H9 (cell line): ENCODE results near the gene RFC4. TPM values are rescaled to one million over a fixed set of nuclear protein-coding genes. Genes with fewer than 3 reads are reported as not detected.
"Not testable (repeated sequence)": the region's sequence is repeated elsewhere in the genome, so short reads cannot be mapped to it uniquely, and the experiment has no call there.

Experiments
- DNase-seq: peaks from one replicate; pipeline ENCODE4 v3.0.0-alpha.2; 2017
- H2AFZ ChIP-seq: one replicate; pipeline ENCODE4 v1.6.1; 2013; ENCODE audit warnings: mild to moderate bottlenecking, low read length, control low read depth, moderate library complexity
- H2AK5ac ChIP-seq: 2 replicates; pipeline ENCODE4 v1.6.1; 2013; ENCODE audit warnings: low read length, control low read depth, mixed read lengths; ENCODE audit not compliant: insufficient read length
- H2BK120ac ChIP-seq: one replicate; pipeline ENCODE4 v1.6.1; 2013; ENCODE audit warnings: low read depth, mild to moderate bottlenecking, low read length, control low read depth, inconsistent platforms; ENCODE audit not compliant: poor library complexity, severe bottlenecking
- H2BK12ac ChIP-seq: 2 replicates; pipeline ENCODE4 v1.6.1; 2013; ENCODE audit warnings: low read length, control low read depth, mixed read lengths, low read depth; ENCODE audit not compliant: insufficient read length
- H2BK15ac ChIP-seq: 2 replicates; pipeline ENCODE4 v1.6.1; 2013; ENCODE audit warnings: low read depth, low read length, control low read depth
- H2BK20ac ChIP-seq: one replicate; pipeline ENCODE4 v1.6.1; 2013; ENCODE audit warnings: low read depth, mild to moderate bottlenecking, low read length, control low read depth, inconsistent platforms; ENCODE audit not compliant: poor library complexity, severe bottlenecking
- H2BK5ac ChIP-seq: 2 replicates; pipeline ENCODE4 v1.6.1; 2013; ENCODE audit warnings: low read length, control low read depth, mixed read lengths; ENCODE audit not compliant: insufficient read length
- H3K14ac ChIP-seq: 2 replicates; pipeline ENCODE4 v1.6.1; 2013; ENCODE audit warnings: low read length, control low read depth; ENCODE audit not compliant: insufficient read depth
- H3K18ac ChIP-seq: 2 replicates; pipeline ENCODE4 v1.6.1; 2013; ENCODE audit warnings: low read depth, mild to moderate bottlenecking, mixed read lengths, low read length, control low read depth; ENCODE audit not compliant: insufficient read length
- H3K23ac ChIP-seq: 2 replicates; pipeline ENCODE4 v1.6.1; 2013; ENCODE audit warnings: low read length, control low read depth, mixed read lengths, low read depth; ENCODE audit not compliant: insufficient read length
- H3K23me2 ChIP-seq: 2 replicates; pipeline ENCODE4 v1.6.1; 2013; ENCODE audit warnings: low read depth, mild to moderate bottlenecking, mixed read lengths, low read length, control low read depth; ENCODE audit not compliant: insufficient read length, poor library complexity, severe bottlenecking
- H3K27ac ChIP-seq: 2 replicates; pipeline ENCODE4 v1.5.1; 2013; ENCODE audit warnings: low read length, control low read depth, mixed read lengths, low read depth; ENCODE audit not compliant: insufficient read length
- H3K27me3 ChIP-seq: 2 replicates; pipeline ENCODE4 v1.6.1; 2013; ENCODE audit warnings: low read length, control low read depth, inconsistent platforms; ENCODE audit not compliant: insufficient read depth
- H3K4ac ChIP-seq: 2 replicates; pipeline ENCODE4 v1.6.1; 2013; ENCODE audit warnings: low read depth, mild to moderate bottlenecking, control low read depth, inconsistent platforms, low read length, moderate library complexity
- H3K4me1 ChIP-seq: 2 replicates; pipeline ENCODE4 v1.6.1; 2013; ENCODE audit warnings: low read length, control low read depth, inconsistent platforms; ENCODE audit not compliant: insufficient read depth
- H3K4me2 ChIP-seq: 2 replicates; pipeline ENCODE4 v1.6.1; 2013; ENCODE audit warnings: low read length, control low read depth, mixed read lengths; ENCODE audit not compliant: insufficient read length, insufficient read depth
- H3K56ac ChIP-seq: 2 replicates; pipeline ENCODE4 v1.6.1; 2013; ENCODE audit warnings: low read depth, mild to moderate bottlenecking, mixed read lengths, low read length, control low read depth; ENCODE audit not compliant: insufficient read length
- H3K79me1 ChIP-seq: 2 replicates; pipeline ENCODE4 v1.6.1; 2013; ENCODE audit warnings: low read depth, mild to moderate bottlenecking, moderate library complexity, low read length, control low read depth, inconsistent platforms; ENCODE audit not compliant: insufficient read depth, poor library complexity, severe bottlenecking
- H3K79me2 ChIP-seq: 2 replicates; pipeline ENCODE4 v1.6.1; 2013; ENCODE audit warnings: low read length, control low read depth, inconsistent platforms; ENCODE audit not compliant: insufficient read depth
- H3K9ac ChIP-seq: 2 replicates; pipeline ENCODE4 v1.6.1; 2013; ENCODE audit warnings: low read length, control low read depth, mixed read lengths; ENCODE audit not compliant: insufficient read length; ENCODE audit errors: extremely low read depth
- H3K9me3 ChIP-seq: one replicate; pipeline ENCODE4 v1.6.1; 2013; ENCODE audit warnings: low read depth, low read length, inconsistent platforms; ENCODE audit not compliant: control insufficient read depth
- H3T11ph ChIP-seq: one replicate; pipeline ENCODE4 v1.6.1; 2013; ENCODE audit warnings: mild to moderate bottlenecking, low read length, control low read depth, inconsistent platforms
- H4K20me1 ChIP-seq: one replicate; pipeline ENCODE4 v1.6.1; 2013; ENCODE audit not compliant: control insufficient read depth, insufficient read length, insufficient read depth
- H4K5ac ChIP-seq: 2 replicates; pipeline ENCODE4 v1.6.1; 2013; ENCODE audit warnings: low read depth, mild to moderate bottlenecking, mixed read lengths, low read length, control low read depth; ENCODE audit not compliant: insufficient read length
- H4K8ac ChIP-seq: replicated peaks from 2 replicates; pipeline ENCODE4 v1.6.1; 2013; ENCODE audit warnings: low read length, control low read depth, mixed read lengths, low read depth; ENCODE audit not compliant: insufficient read length
- H4K91ac ChIP-seq: 2 replicates; pipeline ENCODE4 v1.6.1; 2013; ENCODE audit warnings: low read depth, mild to moderate bottlenecking, moderate library complexity, mixed read lengths, low read length, control low read depth; ENCODE audit not compliant: insufficient read length
- H3K27ac Mint-ChIP-seq, 3 experiments: 2 replicates in 2 of 3; 3 replicates in 1 of 3; pipeline ENCODE4 v1.8.0; 2020 to 2021; ENCODE audit warnings: mixed read lengths in 3 of 3, mild to moderate bottlenecking in 1 of 3, moderate library complexity in 1 of 3
- H3K27me3 Mint-ChIP-seq: 2 replicates; pipeline ENCODE4 v1.8.0; 2021; ENCODE audit warnings: low read depth, mild to moderate bottlenecking, moderate library complexity, mixed read lengths
- H3K36me3 Mint-ChIP-seq, 3 experiments: 2 replicates in 2 of 3; 3 replicates in 1 of 3; pipeline ENCODE4 v1.8.0; 2020 to 2021; ENCODE audit warnings: low read depth in 3 of 3, mixed read lengths in 3 of 3; ENCODE audit not compliant: insufficient read depth in 1 of 3
- H3K4me1 Mint-ChIP-seq, 2 experiments: 2 replicates each; pipeline ENCODE4 v1.8.0; 2020; ENCODE audit warnings: mixed read lengths in 2 of 2
- H3K4me3 Mint-ChIP-seq, 2 experiments: 2 replicates in 1 of 2; 3 replicates in 1 of 2; pipeline ENCODE4 v1.8.0; 2020 to 2021; ENCODE audit warnings: mild to moderate bottlenecking in 2 of 2, mixed read lengths in 2 of 2, moderate library complexity in 1 of 2
- H3K9me3 Mint-ChIP-seq, 2 experiments: 2 replicates in 1 of 2; 3 replicates in 1 of 2; pipeline ENCODE4 v1.8.0; 2020; ENCODE audit warnings: mild to moderate bottlenecking in 2 of 2, mixed read lengths in 2 of 2, moderate library complexity in 1 of 2
- CTCF ChIP-seq: fragments of 200-600 bp; sonication (generic); conservative IDR thresholded peaks from 3 replicates; pipeline ENCODE4 v1.8.0; 2021; ENCODE audit warnings: antibody characterized with exemption, mild to moderate bottlenecking
- WGBS: extraction: QIAGEN DNeasy Blood & Tissue Kit; methylation state at CpG from one replicate; pipeline ENCODE4 v1.1.7; 2013; ENCODE audit warnings: missing lambda C conversion rate, low lambda C conversion rate, mixed read lengths; ENCODE audit not compliant: insufficient read length; ENCODE audit errors: extremely low coverage; 5-methylcytosine and 5-hydroxymethylcytosine counted together
- total RNA-seq: library from RNA; stranded (reverse); gene quantifications from 2 replicates; pipeline ENCODE4 v1.2.1, GENCODE V29; 2021

Gene RFC4
- total RNA-seq, 1 experiment from 2014 or later = 108 TPM

GRCh38 chr3:186852994-186853393 is 46.7 kb upstream of the RFC4 start:
- no peak for TF ChIP-seq CTCF
- Mint-ChIP-seq H3K27ac (no peak overlapping the region), H3K4me1 (peaks cover 4 to 12% of the 10 kb centered on the region in 2 experiments), H3K9me3 (no peaks in the 10 kb centered on the region; a peak in 1 of 5 replicates), H3K27me3 (no peaks in the 10 kb centered on the region; the same call in 1 of the 2 replicates), H3K36me3 (no peaks in the 10 kb centered on the region; a peak in 2 of 7 replicates), H3K4me3 (no peak overlapping the region)
- no peak overlapping the region for H2AK5ac ChIP-seq
- no peak overlapping the region for H2BK5ac ChIP-seq
- H3K14ac ChIP-seq = no peak overlapping the region
- no peak overlapping the region for H3K18ac ChIP-seq
- no peak overlapping the region for H2BK15ac ChIP-seq
- no peak overlapping the region for H2BK120ac ChIP-seq
- H2AFZ ChIP-seq = no peak overlapping the region
- no peak overlapping the region for H2BK20ac ChIP-seq
- no peak overlapping the region for H3K4ac ChIP-seq
- no peak for DNase-seq
- H3K4me2 ChIP-seq = no peak overlapping the region
- no peaks in the 10 kb centered on the region for H3K79me2 ChIP-seq
- WGBS = no CpG with 5 or more reads among the region's 6 CpGs
- H3K23me2 ChIP-seq = no peaks in the 10 kb centered on the region
- H4K8ac ChIP-seq = no peak overlapping the region
- H4K5ac ChIP-seq = no peak overlapping the region
- no peaks in the 10 kb centered on the region for H3K27me3 ChIP-seq
- H3K27ac ChIP-seq = no peak overlapping the region
- H3K56ac ChIP-seq = no peak overlapping the region
- H3K9me3 ChIP-seq = no peaks in the 10 kb centered on the region
- H4K20me1 ChIP-seq = no peaks in the 10 kb centered on the region
- H3K23ac ChIP-seq = no peak overlapping the region
- H3K79me1 ChIP-seq = no peaks in the 10 kb centered on the region
- no peak overlapping the region for H2BK12ac ChIP-seq
- no peak overlapping the region for H4K91ac ChIP-seq
- H3T11ph ChIP-seq = no peak overlapping the region
- H3K4me1 ChIP-seq = no peaks in the 10 kb centered on the region
- H3K9ac ChIP-seq = no peak overlapping the region

- peaks cover 4 to 12% of the 10 kb centered on the region in 2 experiments for H3K4me1 Mint-ChIP-seq
- H4K8ac ChIP-seq, H4K5ac ChIP-seq, H3K79me1 ChIP-seq, H4K20me1 ChIP-seq, H3K14ac ChIP-seq, H3K4me1 ChIP-seq, H3K23me2 ChIP-seq, H3K23ac ChIP-seq, H2BK15ac ChIP-seq, DNase-seq, H3K27me3 Mint-ChIP-seq, H2BK12ac ChIP-seq, H3K4me3 Mint-ChIP-seq, H3K36me3 Mint-ChIP-seq, H3K9ac ChIP-seq, H3K56ac ChIP-seq, H4K91ac ChIP-seq, H3K27ac ChIP-seq, H3K79me2 ChIP-seq, H3K4me2 ChIP-seq, H2AK5ac ChIP-seq, H2BK120ac ChIP-seq, H3T11ph ChIP-seq, H3K9me3 Mint-ChIP-seq, H2BK20ac ChIP-seq, H2AFZ ChIP-seq, H2BK5ac ChIP-seq, H3K27me3 ChIP-seq, H3K18ac ChIP-seq, H3K9me3 ChIP-seq, H3K27ac Mint-ChIP-seq, H3K4ac ChIP-seq: not testable (repeated sequence)
- WGBS = no CpG with 5 or more reads among the region's 3 CpGs
These were observed 45.6 kb upstream of the RFC4 start for GRCh38 chr3:186851835-186852234.
